GM19099 (cell line): Measurements from ENCODE around the gene GRIA4.

Experiments used
- POLR2A ChIP-seq: IDR thresholded peaks from 3 replicates; pipeline ENCODE4 v1.6.1; 2011; ENCODE audit warnings: low read depth; ENCODE audit not compliant: insufficient read length; ENCODE audit errors: extremely low read depth

The GRIA4 gene

GRCh38 chr11:105609832-105610781 is at the start of gene GRIA4:
GRIA4 (plus strand) TSS chr11:105610073; CDS start chr11:105610998, 925 bp downstream.
- no peak for TF ChIP-seq POLR2A

GRCh38 chr11:105573091-105573490 is 36.8 kb upstream of the GRIA4 start:
- no peak for TF ChIP-seq POLR2A

GRCh38 chr11:105574974-105575373 is 34.9 kb upstream of the GRIA4 start:
- TF ChIP-seq POLR2A, result no peak

GRCh38 chr11:105577641-105578040 is 32.2 kb upstream of the GRIA4 start:
- TF ChIP-seq POLR2A, result no peak

GRCh38 chr11:105579111-105579510 is 30.8 kb upstream of the GRIA4 start:
- no peak for TF ChIP-seq POLR2A

- no peak for TF ChIP-seq POLR2A
Observed at GRCh38 chr11:105582497-105582896, 27.4 kb upstream of the GRIA4 start.

- no peak for TF ChIP-seq POLR2A
Observed at GRCh38 chr11:105588001-105588400, 21.9 kb upstream of the GRIA4 start.

GRCh38 chr11:105589346-105589745 is 20.5 kb upstream of the GRIA4 start:
- no peak for TF ChIP-seq POLR2A

- no peak for TF ChIP-seq POLR2A
Observed at GRCh38 chr11:105592035-105592434, 17.8 kb upstream of the GRIA4 start.

- no peak for TF ChIP-seq POLR2A
Observed at GRCh38 chr11:105598371-105598770, 11.5 kb upstream of the GRIA4 start.

- TF ChIP-seq POLR2A, result no peak
Observed at GRCh38 chr11:105603156-105603555, 6.7 kb upstream of the GRIA4 start.

GRCh38 chr11:105609341-105609781 is 512 bp upstream of the GRIA4 start:
- no peak for TF ChIP-seq POLR2A

- TF ChIP-seq POLR2A, result no peak
Observed at GRCh38 chr11:105610871-105611571, 1.1 kb downstream of the GRIA4 start.

GRCh38 chr11:105611572-105612441 is 1.9 kb downstream of the GRIA4 start:
- no peak for TF ChIP-seq POLR2A

GRCh38 chr11:105612771-105613170 is 2.9 kb downstream of the GRIA4 start:
- TF ChIP-seq POLR2A, result no peak

GRCh38 chr11:105613183-105613582 is 3.3 kb downstream of the GRIA4 start:
- no peak for TF ChIP-seq POLR2A
